Measurements from ENCODE around the gene DCLK3. TPM values are rescaled to one million over a fixed set of nuclear protein-coding genes. Genes with fewer than 3 reads are reported as not detected.

The DCLK3 gene
- total RNA-seq, 6 donors from 2014 or later: 0.03 to 0.40 TPM; not detected in 4

GRCh38 chr3:36751326-36751725 lies 13.0 kb downstream of the DCLK3 start:
- no peaks in the 10 kb centered on the region for H3K4me1 ChIP-seq
- TF ChIP-seq POLR2A (IDR thresholded peaks at IDR 0.05): no peak
- no peak for TF ChIP-seq POLR2AphosphoS5 (IDR thresholded peaks at IDR 0.05)
- TF ChIP-seq EP300 (IDR thresholded peaks at IDR 0.05): no peak
- no peak for TF ChIP-seq CTCF (IDR thresholded peaks at IDR 0.05)
- H3K9me3 ChIP-seq: no peaks in the 10 kb centered on the region
- H3K4me3 ChIP-seq: no peak overlapping the region
- H3K36me3 ChIP-seq: no peaks in the 10 kb centered on the region
- 60 to 88% methylated on average over 1 of the region's 1 CpG for WGBS, 2 donors
- no peaks in the 10 kb centered on the region for H3K27me3 ChIP-seq
- H3K27ac ChIP-seq: no peak overlapping the region
- ATAC-seq (ENCODE audit: low FRiP score in 2 of 2) (no peak), DNase-seq (no peak)

GRCh38 chr3:36750737-36751136 lies 13.6 kb downstream of the DCLK3 start:
- no peak overlapping the region for H3K4me3 ChIP-seq
- WGBS, 2 donors: 69 to 78% methylated on average over 6 of the region's 6 CpGs
- TF ChIP-seq POLR2AphosphoS5 (IDR thresholded peaks at IDR 0.05) (no peak), POLR2A (IDR thresholded peaks at IDR 0.05) (no peak), EP300 (IDR thresholded peaks at IDR 0.05) (no peak), CTCF (IDR thresholded peaks at IDR 0.05) (no peak)
- H3K27ac ChIP-seq: no peak overlapping the region
- H3K4me1 ChIP-seq: no peaks in the 10 kb centered on the region
- ATAC-seq (ENCODE audit: low FRiP score in 2 of 2) (no peak), DNase-seq (no peak)
- H3K9me3 ChIP-seq: no peaks in the 10 kb centered on the region
- H3K27me3 ChIP-seq: no peaks in the 10 kb centered on the region
- H3K36me3 ChIP-seq: no peaks in the 10 kb centered on the region

- no peak for DNase-seq
- Histone ChIP-seq H3K9me3 (no peaks in the 10 kb centered on the region), H3K36me3 (no peaks in the 10 kb centered on the region), H3K27ac (no peak overlapping the region), H3K4me1 (no peaks in the 10 kb centered on the region), H3K4me3 (no peak overlapping the region), H3K27me3 (no peaks in the 10 kb centered on the region)
- TF ChIP-seq POLR2AphosphoS5 (IDR thresholded peaks at IDR 0.05) (no peak), POLR2A (IDR thresholded peaks at IDR 0.05) (no peak), CTCF (IDR thresholded peaks at IDR 0.05) (no peak), EP300 (IDR thresholded peaks at IDR 0.05) (no peak)
- 72 to 80% methylated on average over 6 of the region's 6 CpGs for WGBS, 2 donors
- ATAC-seq (ENCODE audit: low FRiP score in 2 of 2): no peak
Measured at GRCh38 chr3:36744763-36745162, 19.6 kb downstream of the DCLK3 start.

GRCh38 chr3:36743826-36744225 lies 20.5 kb downstream of the DCLK3 start:
- WGBS, 2 donors: 86 to 92% methylated on average over 2 of the region's 2 CpGs

More at GRCh38 chr3:36743826-36744225, 20.5 kb downstream of the DCLK3 start:
- Histone ChIP-seq H3K27ac (no peak overlapping the region), H3K27me3 (no peaks in the 10 kb centered on the region), H3K9me3 (no peaks in the 10 kb centered on the region), H3K4me1 (no peaks in the 10 kb centered on the region), H3K36me3 (no peaks in the 10 kb centered on the region), H3K4me3 (no peak overlapping the region)
- no peak for DNase-seq
- no peak for ATAC-seq (ENCODE audit: low FRiP score in 2 of 2)
- TF ChIP-seq POLR2A (IDR thresholded peaks at IDR 0.05): no peak
- TF ChIP-seq CTCF (IDR thresholded peaks at IDR 0.05): no peak
- TF ChIP-seq EP300 (IDR thresholded peaks at IDR 0.05): no peak
- no peak for TF ChIP-seq POLR2AphosphoS5 (IDR thresholded peaks at IDR 0.05)
